HG02885 (cell line): Measurements from ENCODE around the gene COX4I1.

Experiments used
- ATAC-seq: cut with Tn5 transposase; IDR thresholded peaks from one replicate; pipeline ENCODE4 v1.9.1; 2021; ENCODE audit warnings: mild to moderate bottlenecking; ENCODE audit not compliant: unreplicated experiment, poor library complexity

COX4I1 gene

GRCh38 chr16:85765767-85766166, 33.7 kb upstream of the COX4I1 start:
- ATAC-seq, result no peak

DNA sequence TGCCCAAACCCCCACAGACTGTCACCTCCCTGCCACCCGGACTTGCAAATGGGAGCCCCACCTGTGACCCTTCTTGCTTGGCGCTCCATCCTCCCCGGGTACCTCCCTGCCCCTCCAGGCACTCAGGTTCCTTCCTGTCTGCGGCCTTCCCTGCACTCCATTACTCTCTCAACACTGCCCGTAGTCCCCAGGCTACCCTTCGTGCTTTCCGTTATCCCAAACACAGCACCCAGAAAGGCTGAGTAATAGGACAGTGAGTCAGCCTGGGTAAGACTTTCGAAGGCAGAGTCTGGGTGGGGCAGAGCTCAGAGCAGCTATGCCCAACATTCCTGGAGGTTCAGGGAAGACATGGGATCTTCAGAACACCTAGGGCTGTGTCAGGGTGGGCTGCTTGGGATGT, 32.0 kb upstream of the COX4I1 start:
- no peak for ATAC-seq

DNA sequence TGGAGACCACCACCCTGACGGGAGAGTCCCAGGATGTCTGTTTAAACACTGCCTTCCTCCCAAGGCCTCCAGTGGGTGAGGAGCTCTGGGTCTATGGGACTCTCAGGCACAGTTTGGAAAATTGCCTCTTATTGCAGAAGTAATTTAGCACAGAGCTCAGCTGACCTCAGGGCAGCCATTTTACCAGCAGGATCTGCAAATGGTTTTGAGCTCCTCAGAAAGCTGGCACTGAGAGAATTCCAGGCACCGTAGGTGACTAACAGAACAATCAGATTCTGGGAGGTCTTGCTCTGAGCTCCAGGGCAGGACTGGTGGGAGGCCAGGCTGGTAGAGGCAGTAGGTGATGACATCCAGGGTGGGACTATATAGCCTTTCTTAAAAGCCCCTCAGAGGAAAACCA, 31.3 kb upstream of the COX4I1 start:
- ATAC-seq, result no peak

GRCh38 chr16:85770741-85771140, 28.8 kb upstream of the COX4I1 start:
- no peak for ATAC-seq

GRCh38 chr16:85773044-85773443, 26.5 kb upstream of the COX4I1 start:
- no peak for ATAC-seq

GRCh38 chr16:85774136-85774535, 25.4 kb upstream of the COX4I1 start:
- ATAC-seq, result no peak

GRCh38 chr16:85774811-85775210, 24.7 kb upstream of the COX4I1 start:
- ATAC-seq, result no peak

- ATAC-seq, result no peak
Measured at GRCh38 chr16:85777583-85778310, 21.7 kb upstream of the COX4I1 start.

DNA sequence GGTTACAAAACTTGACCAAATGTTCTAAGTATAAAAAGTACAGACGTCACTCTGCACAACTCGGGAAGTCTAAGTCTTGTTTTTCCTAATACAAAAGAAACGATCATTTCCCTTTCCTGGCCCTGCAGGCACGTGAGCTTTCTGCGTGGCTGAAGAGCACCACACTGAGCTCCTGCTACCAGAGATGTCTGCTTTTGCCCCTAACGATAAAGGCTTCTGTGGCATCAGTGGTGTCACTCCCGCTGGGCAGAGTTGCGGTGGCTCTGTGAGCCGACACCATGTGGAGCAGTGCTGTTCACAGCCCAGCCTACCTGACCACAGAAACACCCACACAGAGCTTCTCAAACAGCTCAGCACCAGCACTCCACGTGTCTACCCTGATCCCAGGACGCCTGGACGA, 20.6 kb upstream of the COX4I1 start:
- no peak for ATAC-seq

DNA sequence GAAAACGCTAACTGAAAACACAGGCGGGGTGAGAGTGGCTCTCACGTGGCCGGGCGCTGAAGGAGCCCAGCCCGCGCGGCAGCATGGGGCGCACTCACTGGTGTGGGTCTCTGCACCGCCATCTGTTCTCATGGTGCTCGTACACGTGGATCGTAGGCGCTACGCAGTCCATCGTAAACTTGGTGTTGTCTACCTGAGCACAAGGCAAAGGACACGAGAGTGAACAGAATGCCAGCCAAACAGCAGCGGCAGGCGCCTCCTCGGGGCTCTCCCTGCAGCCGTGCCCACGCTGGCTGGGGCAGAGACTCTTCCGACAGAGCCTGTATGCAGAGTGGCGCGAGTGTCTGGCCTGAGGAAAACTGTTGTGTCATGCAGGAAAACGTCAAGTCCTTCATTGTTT, 19.2 kb upstream of the COX4I1 start:
- ATAC-seq, result no peak

- no peak for ATAC-seq
Measured at GRCh38 chr16:85781156-85781555, 18.3 kb upstream of the COX4I1 start.

DNA sequence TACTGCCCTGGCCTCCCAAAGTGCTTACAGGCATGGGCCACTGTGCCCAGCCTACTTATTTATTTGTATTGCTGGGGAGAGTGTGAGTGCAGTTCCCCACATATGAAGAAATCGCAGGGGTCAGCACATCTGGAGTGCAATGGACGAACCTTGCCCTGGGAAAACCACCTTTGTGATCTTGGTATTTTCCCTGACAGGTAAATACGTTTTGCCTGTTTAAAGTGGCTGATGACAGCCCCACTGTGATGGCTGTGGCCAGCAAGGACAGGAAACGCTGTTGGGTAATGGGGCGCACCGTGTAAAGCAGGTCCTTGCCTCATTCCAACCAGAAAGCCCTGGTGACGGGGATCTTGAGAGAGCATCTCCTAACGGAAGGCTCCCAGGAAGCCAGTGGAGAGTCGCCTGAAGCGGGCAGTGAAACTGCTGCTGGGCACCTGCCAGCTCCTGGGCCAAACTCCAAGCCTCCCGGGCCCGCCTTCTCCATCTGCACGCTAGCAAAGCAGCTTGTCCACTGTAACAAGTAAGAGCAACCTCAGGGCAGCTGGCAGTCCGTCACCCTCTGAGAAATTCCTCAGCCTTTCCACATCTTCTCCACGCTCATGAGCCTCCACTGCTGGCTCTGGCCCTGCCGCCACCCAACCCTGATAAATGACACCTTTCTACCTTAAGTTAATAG, 17.7 kb upstream of the COX4I1 start:
- no peak for ATAC-seq

DNA sequence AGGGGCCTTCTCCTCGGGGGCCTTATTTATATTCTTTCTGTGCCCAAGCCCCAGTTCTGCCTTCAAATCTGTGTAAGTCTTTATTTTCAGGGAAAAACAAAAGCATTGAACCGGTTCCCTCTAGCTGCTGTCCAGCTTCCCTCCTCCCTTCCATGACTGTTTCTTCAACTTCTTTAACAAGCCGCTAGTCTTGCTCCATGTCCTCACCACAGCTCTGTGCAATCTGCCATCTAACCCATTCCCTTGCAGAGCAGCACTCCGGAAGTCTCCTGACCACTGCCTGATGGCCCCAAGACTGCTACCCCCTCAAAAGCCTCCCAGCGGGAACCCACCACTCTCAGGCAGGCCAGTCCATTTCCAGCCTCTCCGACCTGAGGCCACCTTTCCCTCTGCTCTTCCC, 17.0 kb upstream of the COX4I1 start:
- no peak for ATAC-seq

DNA sequence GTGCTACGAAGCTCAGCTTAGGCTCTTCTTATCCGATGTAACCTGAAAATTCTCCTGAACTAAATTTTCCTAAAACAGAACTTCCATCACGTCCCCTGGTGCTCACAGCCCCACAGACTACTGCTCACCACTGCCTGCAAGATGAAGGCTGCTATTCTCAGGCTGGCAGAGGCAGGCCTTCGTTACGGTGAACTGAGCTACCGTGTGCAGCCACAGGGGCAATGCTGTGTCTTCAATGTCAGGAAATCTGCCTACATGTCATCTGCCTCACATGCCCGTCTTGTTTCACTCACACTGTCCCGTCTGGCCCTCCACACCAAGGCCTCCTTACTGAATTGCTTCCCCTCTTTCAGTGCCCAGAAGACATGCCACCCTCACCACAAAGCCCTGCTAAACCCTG, 16.1 kb upstream of the COX4I1 start:
- no peak for ATAC-seq

- no peak for ATAC-seq
Measured at GRCh38 chr16:85784813-85785212, 14.7 kb upstream of the COX4I1 start.

DNA sequence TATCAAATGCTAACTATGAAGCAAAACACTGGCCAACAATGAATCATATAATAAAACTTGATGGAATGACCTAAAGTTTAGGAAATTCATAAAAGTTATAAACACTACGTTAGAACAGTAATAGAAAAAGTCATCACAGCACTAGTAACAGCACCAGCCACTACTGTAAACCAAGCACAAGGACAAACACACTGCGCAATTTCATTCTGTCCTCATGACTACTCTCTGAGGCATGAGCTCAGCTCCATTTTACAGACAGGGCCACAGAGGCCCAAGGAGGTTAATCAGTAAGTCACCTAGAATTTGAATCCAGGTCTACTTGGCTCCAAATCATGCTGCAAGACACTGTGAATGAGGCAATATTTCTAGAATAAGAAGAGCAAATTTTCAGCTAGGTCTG, 13.6 kb upstream of the COX4I1 start:
- no peak for ATAC-seq

- no peak for ATAC-seq
Measured at GRCh38 chr16:85788819-85789218, 10.7 kb upstream of the COX4I1 start.

DNA sequence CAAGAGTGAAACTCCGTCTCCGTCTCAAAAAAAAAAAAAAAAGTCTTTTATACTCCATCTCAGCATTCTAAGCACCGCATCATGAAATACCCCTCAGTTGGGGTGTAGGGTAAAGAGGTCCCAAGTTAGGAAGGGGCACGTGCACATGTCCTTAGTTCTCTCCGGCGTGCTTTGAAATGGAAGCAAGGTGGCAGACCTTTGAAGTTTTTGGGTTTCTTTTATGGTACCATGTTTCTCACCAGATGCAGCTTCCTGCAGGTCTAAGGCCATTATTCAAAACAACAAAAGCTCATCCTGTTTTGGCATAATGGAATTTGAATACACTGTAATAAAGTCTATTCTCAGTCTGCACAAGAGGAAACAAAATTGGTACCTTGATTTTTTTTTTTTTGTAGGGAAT, 9.7 kb upstream of the COX4I1 start:
- no peak for ATAC-seq

- no peak for ATAC-seq
Measured at GRCh38 chr16:85793662-85794298, 5.7 kb upstream of the COX4I1 start.

DNA sequence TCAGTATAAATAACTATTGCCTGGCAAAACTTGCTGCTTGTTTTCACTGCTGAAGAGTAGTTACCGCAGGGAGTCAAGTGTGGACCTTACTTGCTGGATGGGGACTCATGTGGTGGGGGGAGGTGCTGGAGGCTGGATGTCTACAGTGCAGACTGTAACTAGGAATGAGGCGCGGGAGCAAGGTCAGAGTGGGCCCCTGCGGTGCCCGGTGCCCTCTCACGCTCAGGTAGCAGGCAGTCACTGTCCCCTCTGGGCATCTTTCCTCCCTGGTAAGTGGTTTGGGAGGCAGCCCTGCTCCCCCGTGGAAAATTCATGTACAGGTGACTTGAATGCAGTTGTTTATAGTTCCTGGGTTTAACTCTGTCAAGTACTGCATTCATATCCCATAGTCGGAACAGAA, 4.8 kb upstream of the COX4I1 start:
- ATAC-seq, result no peak

DNA sequence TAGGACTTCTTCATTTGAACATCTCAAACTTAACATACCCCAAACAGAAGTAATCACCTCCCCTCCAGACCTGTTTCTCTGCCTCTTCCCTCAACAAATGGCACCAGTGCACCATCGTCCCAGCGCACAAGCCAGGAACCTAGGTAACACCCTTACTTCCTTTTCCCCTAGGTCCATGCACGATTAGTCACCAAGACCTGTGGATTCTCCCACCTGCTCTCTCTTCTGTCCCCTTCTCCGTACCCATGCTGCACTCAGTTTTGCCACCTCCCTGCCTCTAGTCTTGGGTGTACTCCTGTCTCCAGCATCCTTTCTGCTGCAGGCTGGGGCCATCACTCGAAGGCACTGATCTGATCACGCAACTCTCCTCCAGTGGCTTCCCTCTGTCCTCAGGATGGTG, 3.3 kb upstream of the COX4I1 start:
- ATAC-seq, result no peak

GRCh38 chr16:85796599-85796998, 2.9 kb upstream of the COX4I1 start:
- no peak for ATAC-seq
